Superior temporal gyrus (tissue), 1 donor: Measurements from ENCODE around the gene MCF2L.

Source experiments
- DNase-seq: peaks from one replicate; pipeline ENCODE4 v3.0.0-alpha.2; 2016; ENCODE audit errors: extremely low spot score

The MCF2L gene

DNA sequence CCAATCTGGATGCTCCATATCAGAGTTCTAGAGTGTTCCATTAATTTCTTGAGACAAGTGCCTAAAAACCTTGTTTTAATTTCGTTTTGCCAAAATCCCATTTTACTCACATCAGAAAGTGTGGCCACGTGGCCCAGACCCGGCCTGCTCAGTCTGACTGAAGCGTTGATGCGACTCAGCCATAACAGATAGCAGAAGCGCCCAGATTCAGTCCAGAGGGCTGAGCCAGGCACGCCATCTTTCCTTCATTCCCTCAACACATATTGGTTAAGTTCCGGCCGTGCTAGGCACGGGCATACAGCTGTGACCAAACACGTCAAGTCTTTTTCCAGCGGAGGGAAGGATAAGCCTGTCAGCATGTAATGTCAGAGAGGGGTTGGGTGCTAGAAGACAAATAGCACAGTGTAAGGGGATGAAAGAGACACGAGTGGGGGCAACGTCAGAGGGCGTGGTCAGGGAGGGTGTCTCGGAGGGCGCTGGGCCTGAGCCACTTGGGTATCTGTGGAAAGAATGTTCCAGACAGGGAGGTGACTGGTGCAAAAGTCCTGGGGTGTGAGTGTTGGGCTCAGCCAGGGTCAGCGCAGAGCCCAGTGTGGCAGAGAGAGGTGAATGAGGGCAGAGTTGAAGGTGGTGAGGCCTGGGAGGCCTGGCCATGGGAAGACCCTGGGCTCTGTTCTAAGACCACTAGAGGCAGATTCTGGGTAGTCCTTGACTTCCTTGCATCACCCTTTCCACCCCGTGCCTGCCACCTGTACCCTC lies 156.7 kb downstream of the MCF2L start:
- DNase-seq, result no peak

DNA sequence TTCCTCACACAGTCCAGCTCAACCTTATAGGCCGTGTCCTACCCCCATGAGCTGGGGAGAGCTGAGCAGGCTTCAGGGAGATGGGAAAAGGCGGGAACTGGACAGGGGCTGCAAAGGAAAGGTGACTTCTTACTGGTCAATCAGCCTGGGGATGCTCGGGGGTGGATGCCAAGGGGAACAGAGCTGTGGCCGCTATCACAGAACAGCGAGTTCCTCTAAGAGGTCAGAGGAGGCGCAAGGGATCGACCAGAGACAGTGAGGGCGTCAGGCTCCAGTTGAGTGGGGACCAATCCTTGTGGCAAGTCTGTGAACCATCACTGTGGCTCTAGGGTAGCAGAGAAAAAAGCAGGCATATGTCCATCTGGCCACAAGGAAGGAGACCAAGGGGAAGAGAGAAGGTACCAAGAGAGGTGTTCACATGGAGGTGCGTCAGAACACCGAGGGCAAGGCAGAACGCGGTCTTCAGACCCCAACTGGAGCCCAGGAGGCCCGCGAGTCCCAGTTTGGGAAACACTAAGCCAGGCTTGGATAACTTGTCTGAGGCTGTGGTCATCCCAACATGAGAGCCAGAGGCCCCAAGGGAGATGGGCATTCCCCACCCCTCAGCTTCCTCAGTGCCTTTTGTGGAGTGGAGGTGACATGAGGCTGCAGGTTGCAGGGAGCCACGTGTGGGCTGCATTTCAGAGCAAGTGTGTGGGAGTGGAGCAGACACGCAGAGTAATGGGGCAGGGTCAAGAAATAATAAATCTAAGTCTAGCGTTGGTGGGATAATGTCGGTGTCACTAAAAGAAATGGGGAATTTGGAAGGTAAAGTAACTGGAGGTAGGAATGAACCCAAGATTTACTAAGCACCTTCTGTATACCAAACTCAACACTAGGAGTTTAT lies 157.5 kb downstream of the MCF2L start:
- DNase-seq, result no peak

DNA sequence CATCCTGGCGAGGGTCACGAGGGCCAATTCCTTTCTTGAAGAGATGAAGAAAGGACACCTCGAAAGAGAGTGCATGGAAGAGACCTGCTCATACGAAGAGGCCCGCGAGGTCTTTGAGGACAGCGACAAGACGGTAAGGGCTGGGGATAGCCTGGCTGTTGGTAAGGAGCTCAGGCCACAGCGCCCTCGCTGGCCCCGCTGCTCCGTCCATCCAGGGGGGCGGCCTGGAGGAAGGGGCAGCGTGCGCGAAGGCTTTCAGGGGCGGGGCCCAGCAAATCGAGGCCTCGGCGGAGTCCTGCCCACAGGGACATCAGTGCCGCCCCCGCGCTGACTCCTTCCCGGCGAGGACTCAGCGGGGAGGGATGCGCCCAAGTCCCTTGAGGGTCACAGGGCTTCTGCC lies 160.5 kb downstream of the MCF2L start:
- DNase-seq, result no peak

DNA sequence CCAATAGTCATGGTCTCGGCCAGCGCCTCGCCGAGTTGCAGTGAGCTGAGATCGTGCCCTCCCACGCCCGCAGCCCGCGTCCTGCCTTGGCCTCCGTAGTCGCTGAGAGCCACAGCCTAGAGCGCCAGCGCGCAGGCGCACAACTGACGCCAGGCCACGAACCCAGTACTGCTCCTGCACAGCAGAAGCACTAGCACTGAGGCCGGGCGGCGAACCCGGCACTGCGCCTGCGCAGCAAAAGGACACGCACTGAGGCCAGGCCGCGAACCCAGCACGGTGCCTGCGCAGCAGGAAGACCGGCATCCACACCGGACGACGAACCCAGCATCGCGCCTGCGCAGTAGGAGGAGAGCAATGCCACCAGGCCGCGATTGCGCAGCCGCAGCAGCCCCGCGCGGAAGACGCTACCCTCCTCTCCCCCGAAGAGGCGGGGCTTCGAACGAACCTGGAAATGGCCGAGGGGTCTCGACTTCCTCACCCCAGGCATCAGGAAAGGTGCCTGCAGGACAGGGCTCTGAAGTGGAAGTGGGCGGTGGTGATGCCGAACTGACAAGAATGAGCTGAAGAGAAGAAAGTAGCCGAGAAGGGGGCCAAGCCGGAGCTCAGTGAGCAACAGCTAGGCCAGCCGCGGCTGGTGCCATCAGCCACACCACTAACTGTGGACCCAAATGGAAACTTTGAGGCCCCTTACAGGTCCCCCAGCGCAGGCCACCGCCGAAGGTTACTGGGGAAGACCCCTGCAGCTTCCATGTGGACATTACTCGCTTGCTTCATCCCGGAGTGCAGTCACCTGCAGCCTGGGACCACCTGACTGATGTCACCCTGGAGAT lies 161.1 kb downstream of the MCF2L start:
- no peak for DNase-seq

DNA sequence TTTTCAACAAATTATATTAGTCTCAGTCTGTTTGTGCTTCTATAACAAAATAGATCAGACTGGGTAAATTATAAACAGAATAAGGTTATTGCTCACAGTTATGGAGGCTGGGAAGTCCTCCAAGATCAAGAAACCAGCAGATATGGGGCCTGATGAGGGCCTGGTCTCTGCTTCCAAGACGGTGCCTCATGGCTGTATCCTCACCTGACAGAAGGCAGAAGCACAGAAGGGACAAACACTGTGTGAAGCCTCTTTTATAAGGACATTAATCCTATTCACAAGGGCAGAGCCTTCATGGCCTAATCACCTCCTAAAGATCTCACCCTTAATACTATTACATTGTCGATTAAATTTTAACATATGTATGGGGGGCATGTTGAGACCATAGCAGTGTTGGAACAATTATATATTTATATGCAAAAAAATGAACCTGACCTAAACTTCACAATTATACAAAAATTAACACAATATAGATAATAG lies 166.3 kb downstream of the MCF2L start:
- no peak for DNase-seq

DNA sequence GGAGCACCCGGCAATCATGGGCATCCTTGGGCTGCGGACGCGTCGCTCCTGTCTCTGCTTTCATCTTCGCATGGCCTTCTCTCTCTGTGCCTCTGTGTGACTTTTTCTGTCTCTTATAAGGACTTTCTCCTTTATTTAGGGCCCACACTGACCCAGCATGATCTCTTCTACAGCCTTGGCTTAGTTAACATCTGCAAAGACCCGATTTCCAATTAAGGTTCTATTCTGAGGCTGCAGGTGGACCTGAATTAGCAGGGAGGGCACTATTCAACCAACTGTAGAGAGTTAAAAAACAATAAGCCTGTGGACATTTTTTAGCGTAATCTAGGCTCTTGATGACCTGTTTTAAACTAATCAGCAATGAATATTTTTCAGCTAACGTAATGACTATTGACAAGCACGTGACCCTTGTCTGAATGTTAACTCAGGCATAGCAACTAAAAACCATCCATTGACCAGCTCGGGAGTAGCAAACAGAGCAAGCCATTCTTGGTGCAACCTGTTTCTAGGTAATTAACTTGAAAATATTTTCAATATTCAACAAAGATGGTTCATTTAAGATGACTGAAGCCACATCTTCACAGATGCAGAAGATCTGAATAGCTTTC lies 168.8 kb downstream of the MCF2L start:
- DNase-seq, result no peak

DNA sequence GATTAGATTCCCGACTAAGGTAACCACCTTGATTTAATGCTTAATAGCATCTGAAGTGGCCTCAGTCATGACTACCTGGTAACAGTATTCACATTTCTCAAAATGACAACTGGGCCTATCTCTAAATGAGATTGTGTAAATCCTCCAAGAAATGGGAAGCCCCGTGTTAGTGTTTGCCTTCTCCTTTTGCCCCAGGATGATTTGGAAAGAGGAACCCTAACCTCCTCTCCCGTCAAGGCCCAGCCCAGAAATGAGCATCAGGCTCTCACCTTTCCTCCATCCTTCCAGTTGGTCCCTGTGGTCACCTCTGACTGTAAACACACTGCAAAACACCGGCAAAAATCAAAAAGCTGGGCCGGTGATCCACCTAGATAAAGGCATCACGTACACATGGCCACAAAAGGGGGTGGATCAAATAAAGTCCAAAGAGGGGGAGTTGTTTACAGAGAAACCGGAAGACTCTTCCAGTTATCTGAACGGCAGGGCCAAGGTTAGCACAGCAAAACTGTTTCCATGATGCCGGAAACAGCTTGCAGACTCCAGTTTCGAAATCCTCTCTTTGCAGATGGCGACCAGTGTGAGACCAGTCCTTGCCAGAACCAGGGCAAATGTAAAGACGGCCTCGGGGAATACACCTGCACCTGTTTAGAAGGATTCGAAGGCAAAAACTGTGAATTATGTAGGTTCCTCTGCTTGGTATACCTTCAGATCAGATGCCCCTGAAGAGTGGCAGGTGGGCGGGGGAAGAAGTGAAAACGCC lies 170.0 kb downstream of the MCF2L start:
- no peak for DNase-seq

DNA sequence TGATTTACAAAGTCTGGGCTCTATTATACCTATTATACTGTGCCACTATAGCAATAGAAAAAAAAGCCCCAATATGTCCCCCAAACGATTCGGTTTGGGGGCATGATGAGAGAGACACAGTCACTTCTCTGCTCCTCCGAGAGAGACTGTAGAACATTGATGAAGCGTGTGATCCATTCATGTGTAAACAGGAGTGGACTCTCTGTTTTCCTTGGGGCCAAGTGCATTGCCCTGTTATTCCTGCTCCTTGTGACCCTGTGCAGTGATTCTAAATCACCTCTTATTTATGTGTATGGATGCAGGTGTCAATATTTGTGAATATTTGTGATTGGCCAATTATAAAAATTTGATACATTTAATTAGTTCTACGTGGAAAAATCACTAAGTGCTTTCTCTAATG lies 170.6 kb downstream of the MCF2L start:
- no peak for DNase-seq

DNA sequence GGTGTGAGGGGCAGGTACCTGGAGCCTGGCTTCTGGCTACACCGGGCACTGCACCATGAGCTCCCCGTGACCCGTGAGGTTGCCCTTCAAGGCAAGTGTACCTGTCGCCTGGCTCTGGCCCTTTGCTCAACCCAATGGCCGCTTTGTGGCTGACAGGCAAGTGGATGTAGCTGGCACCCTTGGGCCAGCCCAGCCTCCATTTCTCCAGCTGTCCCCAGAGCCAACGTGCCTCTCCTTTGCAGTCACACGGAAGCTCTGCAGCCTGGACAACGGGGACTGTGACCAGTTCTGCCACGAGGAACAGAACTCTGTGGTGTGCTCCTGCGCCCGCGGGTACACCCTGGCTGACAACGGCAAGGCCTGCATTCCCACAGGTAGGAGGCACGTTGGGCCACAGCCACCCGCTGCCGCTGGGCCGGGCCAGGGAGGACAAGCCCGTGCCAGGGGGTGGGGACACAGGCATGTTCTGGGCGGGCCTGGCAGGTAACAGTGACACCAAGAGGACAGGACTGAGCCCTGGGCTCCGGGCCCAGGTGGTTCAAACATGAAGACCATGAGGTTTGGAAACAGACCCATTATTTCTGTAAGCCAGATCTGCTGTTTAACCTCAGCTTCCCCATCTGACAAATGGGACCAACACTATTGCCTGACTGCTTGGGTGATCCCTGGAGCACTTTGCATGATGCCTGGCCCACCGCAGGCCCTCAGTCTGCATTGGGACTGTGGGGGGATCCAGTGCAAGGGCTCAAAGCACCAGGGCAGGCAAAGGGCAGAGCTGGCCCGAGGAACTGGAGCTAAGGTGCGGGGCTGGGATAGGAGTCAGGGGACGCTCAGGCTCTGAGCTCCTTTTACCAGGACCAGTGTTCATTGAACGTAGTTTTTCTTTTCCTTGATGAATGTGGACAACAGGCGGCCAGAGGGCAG lies 171.9 kb downstream of the MCF2L start:
- DNase-seq, result no peak

DNA sequence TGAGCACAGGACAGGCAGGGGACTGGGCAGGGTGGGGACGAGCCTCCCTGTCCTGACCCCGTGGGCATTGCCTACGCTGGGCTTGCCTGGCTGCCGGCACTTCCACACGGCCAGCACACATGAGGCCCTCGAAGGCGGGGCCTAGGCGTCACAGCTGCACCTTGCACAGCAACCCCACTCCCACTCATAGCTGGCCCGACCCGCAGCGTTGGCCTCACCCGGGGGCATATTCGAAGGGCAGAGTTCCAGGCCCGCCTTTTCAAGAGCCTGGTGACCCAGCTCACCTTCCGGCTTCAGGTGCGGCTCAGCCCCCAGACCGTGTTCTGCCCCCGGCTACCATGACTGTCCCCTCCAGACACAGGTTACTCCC lies 172.6 kb downstream of the MCF2L start:
- no peak for DNase-seq

DNA sequence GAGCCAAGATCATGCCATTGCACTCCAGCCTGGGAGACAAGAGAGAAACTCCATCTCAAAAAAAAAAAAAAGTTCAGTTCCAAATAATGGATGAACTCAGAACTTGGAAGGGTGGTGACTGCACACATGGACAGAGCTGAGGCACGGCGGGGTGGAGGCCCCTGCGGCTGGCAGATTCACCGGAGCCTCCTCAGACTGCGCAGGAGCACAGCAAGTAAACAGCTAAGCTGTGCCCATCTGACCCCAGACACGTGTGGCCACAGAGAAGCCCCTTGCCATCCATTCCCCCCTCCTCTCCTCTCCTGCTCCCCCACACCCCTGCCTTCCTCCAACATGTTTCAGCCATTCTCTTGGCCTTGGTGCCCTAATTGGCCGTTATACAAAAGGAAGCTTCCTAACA lies 173.9 kb downstream of the MCF2L start:
- no peak for DNase-seq

DNA sequence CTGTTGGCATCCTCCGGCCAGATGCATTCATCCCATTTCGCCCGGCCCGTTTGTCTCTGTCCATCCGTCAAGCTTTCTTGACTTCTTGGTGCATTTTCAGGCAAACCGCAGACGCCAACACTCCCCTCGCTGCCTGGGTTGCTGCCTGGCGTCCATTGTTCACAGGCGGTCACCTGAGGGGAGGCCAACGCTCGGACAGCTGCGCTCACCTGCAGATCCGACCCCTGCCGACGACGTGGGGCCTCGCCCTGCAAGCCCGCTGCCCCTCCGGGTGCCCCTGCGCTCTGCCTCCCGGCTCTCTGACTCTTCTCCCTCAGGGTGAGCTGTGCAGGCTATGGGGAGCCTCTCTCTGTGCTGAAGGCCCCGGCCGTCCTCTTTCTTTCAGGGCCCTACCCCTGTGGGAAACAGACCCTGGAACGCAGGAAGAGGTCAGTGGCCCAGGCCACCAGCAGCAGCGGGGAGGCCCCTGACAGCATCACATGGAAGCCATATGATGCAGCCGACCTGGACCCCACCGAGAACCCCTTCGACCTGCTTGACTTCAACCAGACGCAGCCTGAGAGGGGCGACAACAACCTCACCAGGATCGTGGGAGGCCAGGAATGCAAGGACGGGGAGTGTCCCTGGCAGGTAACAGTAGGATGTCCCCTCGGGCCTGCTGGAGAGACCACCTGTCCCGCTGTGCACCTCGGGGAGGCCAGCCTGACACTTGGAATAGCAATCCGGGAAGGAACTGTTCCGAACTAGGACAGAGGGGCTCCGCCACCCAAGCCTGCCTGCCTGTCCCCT lies 174.6 kb downstream of the MCF2L start:
- DNase-seq, result no peak

DNA sequence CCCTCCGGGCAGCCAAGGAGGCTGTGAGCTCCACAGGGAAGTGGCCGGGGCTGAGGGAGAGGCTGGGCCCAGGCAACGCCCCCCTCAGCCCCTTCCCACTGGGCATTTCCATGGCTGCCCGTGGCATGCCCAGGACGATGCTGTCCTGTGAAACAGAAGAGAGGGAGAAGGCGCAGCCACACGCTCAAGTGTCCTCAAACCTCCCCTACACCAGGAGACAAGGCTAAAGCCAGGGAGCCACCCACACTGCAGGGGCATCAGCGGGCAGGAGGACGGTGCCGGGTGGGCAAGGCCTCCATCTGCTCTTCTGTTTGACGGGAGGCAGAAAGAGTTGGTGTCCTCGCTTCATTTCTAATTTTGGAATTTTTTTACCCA lies 175.2 kb downstream of the MCF2L start:
- DNase-seq, result no peak

DNA sequence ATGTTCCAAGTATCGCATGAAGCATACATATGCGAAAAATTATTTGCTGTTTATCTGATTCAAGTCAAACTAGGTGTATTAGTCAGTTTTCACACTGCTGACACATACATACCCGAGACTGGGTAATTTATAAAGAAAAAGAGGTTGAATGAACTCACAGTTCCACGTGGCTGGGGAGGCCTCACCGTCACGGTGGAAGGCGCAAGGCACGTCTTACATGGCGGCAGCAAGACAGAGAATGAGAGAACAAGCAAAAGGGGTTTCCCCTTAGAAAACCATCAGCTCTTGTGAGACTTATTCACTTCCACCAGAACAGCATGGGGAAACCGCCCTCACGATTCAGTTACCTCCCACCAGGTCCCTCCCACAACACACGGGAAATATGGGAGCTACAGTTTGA lies 176.5 kb downstream of the MCF2L start:
- no peak for DNase-seq

DNA sequence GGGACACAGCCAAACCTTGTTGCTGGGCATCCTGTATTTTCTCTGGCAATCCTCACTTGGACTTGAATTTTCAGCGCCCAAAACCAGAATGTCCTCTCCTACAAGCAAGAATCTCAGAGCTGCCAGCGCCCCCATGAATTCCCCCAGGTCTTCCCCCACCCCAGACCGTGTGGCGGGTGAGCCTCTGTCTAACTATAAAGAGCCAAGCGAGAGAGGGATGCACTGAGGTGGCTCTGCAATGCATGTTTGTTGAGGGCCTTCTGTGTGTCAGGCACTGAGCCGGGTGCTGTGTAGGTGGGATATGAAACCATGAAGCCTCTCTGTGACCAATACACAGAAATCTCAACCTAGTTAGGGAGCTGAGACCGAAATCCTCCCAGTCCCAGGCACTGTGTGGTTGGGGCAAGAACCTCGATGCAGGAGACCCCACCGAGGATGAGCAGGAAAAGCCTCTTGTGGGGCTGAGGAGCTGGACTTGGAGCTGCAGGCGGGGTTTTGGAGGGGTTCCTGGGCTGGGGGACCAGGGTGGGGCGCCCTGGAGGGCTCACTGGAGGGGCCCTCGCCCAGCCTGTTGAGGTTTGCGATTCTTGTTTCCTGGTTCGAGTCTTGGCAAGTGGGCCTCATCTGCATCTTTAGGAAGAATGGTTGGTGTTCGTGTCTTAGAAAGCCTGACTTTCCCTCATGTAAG lies 177.0 kb downstream of the MCF2L start:
- no peak for DNase-seq

DNA sequence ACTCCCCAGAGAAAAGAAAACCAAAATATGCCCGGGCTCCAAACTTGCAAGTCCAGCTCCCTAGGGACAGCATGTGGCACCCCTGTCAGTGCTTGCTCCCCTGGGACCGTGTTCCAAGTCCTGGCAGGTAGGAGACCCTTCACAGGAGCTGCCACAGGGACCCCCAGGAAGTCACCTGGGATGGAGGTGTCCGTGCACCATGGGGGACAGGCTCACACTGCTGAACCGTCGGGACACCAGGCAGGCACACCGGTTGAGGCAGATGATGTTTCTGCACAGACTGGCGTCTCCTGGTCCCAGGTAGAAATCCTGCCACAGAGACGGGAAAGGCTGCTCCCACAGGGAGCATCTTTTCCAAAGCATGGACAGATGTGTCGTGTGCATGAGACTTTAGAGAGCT lies 177.7 kb downstream of the MCF2L start:
- no peak for DNase-seq

DNA sequence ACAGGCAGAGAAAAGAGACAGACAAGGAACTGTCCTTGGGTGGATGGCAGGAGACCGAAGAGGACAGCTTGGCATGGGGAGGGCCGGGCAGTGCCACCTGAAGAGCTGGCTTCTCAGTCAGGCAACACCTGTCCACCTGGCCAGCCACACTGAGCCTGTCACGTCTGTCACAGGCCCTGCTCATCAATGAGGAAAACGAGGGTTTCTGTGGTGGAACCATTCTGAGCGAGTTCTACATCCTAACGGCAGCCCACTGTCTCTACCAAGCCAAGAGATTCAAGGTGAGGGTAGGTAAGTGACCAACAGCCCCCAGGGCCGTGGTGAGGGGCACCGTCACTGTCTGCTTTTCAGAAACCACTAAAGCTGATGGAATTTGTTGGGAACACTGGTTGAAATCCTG lies 178.2 kb downstream of the MCF2L start:
- no peak for DNase-seq

DNA sequence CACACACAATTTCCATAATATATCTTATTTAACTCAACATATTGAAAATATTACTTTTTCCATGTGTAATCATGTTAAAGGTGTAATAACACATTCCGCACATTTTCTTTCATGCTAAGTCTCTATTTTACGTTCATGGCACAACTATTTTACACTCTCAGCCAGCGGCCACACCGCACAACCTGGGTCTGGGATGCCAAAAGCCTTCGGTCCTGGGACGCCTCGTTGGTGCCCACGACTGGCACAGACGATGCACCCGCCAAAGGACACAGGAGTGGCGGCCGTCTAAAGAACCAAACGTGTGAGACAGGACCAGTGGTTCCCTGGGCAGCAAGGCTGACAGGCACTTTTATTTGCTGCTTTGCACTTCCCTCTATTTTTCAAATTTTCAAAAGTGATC lies 179.4 kb downstream of the MCF2L start:
- no peak for DNase-seq
